Cortex of kidney (tissue), 1 donor: ENCODE data around the gene DGCR2.
"Not testable (repeated sequence)": the region's sequence is repeated elsewhere in the genome, so short reads cannot be mapped to it uniquely, and the experiment has no call there.

Experiments
- DNase-seq: peaks from one replicate; lab custom pipeline; 2025; lab: John Stamatoyannopoulos, UW

DGCR2 gene

GRCh38 chr22:19040391-19040861 is 81.8 kb downstream of the DGCR2 start:
- no peak for DNase-seq

DNA sequence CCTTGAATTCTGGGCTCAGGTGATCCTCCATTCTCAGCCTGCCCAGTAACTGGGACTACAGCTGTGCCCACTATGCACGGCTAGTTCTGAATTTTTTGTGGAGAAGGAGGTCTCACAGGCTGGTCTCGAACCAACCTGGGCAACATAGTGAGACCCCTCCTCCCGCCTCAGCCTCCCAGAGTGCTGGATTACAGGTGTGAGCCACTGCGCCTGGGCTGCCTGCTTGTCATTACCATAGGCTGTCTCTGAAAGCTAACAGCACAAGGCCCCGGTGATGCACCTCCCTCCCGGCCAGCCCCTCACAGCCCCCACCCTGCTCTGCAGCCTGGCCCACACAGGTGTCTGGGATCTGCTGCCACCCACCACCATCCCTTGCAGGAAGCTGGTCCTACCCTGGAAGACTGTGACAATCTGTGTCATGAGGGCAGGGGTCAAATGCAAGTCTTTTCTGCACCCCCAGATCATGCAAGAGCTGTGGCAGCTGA is 82.4 kb downstream of the DGCR2 start:
- DNase-seq: no peak

DNA sequence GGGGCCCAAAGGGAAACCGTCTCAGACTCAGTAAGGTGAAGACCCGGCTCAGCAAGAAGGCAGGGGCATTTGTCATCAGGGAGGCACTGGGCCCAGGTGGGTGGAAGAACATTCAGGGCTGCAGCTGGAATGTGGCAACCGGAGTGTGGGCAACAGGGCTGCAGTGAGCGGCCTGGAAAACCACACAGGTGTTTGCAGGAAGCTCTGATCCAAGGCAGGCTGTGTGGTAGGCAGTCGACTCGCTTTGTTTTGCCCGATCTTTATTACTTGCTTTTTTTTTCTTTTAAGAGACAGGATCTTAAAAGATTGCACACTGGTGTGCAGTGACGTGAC is 82.8 kb downstream of the DGCR2 start:
- DNase-seq: no peak

GRCh38 chr22:19038728-19039447 is 83.3 kb downstream of the DGCR2 start:
- DNase-seq: no peak

DNA sequence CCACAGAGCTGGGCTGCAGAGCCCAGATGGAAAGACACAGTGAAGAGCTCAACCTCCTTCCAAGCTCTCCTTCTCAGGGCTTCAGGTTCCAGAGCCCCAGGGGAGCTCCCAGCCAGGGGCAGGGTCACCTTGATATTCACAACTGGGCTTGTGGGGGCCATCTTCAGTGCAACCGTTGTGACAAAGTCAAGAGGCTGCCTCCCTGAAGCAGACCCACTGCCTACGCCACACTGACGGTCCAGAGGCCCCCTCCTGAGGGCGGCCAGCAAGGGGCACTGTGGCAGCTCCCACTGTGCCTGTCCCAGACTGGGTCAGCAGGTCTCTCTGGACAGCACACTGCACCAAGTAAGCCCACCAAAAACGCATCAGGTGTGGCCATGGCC is 84.1 kb downstream of the DGCR2 start:
- DNase-seq: no peak

DNA sequence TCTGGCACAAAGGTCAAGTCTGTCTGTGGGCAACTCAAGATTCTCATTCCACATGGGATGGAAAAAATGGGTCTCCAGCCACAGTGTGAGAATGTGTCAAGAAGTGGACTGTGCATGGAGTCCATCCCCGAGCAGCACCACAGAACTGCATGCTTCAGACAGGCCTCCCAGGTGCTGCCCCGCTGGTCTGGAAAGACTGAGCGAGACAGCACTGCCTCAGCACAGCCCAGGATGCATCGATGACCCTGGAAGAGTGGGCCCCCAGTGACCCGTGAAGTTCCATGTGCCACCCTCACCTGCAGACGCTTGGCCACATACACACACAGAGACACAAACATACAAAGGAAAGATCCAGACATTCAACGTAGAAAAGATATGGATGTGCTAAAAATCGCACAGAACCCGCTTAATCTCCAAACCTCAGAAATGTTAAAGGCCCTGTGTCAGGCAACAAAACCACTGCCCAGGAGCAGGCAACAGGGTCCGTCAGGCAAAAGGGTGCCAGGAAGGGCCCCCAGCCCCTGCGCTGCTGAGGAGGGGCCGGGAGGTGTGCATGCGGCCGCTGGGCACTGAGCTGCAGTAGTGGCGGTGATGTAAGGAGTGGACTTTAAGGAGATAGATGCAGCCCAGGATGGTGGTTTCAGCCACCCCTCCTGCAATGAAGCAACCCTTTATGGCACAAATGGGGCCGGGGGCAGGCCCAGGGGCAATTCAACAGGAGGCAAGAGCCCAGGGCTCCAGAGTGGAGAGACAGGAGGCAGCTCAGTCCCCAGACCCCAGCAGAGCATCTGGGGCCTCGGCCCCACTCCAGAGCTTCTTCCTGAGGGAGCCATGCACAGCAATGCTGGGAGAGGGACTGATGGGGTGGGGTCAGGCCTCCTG is 84.7 kb downstream of the DGCR2 start:
- DNase-seq: no peak

GRCh38 chr22:19036523-19037273 is 85.5 kb downstream of the DGCR2 start:
- DNase-seq: no peak

- DNase-seq: no peak
Observed at GRCh38 chr22:19036229-19036522, 86.0 kb downstream of the DGCR2 start.

DNA sequence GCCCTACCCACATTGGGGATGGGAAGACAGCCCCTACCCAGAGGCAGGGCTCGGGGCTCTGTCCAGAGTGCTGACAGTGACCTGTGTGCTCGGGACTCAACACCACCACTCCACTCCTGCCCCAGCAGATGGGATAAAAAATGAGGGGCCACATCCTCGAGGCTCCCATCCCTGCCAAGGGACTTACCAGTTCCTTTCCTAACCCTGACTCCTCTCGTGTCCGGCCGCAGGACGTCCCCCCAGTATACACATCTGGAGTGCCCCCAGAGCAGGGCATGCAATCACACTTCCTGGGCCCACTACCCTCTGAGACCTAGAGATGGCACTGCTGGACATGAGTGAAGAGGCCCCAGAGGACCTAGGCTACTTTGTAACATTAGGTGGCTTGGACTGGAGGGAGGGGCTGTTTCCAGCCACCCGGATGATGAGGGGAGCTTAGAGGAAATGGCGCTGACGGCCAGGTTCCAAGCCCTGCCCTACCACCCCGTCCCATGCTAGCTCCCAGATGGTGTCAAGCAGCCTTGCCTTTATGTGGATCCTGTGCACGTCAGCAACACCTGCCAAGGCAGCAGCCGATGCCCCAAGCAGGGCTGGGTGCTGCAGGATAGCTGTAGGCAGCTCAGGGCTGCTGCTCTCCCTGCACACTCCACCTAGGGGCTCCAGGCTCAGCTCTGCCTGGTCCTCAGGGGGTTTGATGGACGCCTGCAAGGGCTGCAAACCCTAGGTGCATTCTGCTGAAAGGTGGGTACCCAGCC is 86.6 kb downstream of the DGCR2 start:
- no peak for DNase-seq

- not testable (repeated sequence) for DNase-seq
Observed at GRCh38 chr22:19035126-19035473, 87.1 kb downstream of the DGCR2 start.

GRCh38 chr22:19034724-19035120 is 87.5 kb downstream of the DGCR2 start:
- not testable (repeated sequence) for DNase-seq

GRCh38 chr22:19034031-19034723 is 88.0 kb downstream of the DGCR2 start:
- not testable (repeated sequence) for DNase-seq

DNA sequence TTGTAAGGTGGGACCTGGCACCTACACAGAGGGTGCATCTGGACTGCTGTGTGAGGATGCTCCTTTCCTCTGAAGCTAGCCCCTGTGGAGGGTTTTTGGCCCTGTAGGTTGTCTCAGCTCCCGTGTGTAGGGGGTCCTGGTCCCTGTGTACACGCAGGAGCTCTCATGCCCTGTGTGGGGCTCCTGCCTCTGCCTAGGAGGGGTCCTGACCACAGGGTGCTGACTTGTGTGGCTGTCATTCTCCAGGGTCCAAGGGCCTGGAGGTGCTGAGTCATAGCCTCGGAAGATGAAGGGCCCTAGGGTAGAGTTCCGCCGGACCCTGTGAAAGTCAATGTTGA is 88.7 kb downstream of the DGCR2 start:
- DNase-seq: not testable (repeated sequence)

GRCh38 chr22:19032898-19033567 is 89.2 kb downstream of the DGCR2 start:
- DNase-seq: not testable (repeated sequence)

GRCh38 chr22:19032156-19032785 is 89.9 kb downstream of the DGCR2 start:
- DNase-seq: not testable (repeated sequence)

GRCh38 chr22:19030889-19031252 is 91.3 kb downstream of the DGCR2 start:
- not testable (repeated sequence) for DNase-seq

- not testable (repeated sequence) for DNase-seq
Observed at GRCh38 chr22:19030226-19030888, 91.9 kb downstream of the DGCR2 start.

DNA sequence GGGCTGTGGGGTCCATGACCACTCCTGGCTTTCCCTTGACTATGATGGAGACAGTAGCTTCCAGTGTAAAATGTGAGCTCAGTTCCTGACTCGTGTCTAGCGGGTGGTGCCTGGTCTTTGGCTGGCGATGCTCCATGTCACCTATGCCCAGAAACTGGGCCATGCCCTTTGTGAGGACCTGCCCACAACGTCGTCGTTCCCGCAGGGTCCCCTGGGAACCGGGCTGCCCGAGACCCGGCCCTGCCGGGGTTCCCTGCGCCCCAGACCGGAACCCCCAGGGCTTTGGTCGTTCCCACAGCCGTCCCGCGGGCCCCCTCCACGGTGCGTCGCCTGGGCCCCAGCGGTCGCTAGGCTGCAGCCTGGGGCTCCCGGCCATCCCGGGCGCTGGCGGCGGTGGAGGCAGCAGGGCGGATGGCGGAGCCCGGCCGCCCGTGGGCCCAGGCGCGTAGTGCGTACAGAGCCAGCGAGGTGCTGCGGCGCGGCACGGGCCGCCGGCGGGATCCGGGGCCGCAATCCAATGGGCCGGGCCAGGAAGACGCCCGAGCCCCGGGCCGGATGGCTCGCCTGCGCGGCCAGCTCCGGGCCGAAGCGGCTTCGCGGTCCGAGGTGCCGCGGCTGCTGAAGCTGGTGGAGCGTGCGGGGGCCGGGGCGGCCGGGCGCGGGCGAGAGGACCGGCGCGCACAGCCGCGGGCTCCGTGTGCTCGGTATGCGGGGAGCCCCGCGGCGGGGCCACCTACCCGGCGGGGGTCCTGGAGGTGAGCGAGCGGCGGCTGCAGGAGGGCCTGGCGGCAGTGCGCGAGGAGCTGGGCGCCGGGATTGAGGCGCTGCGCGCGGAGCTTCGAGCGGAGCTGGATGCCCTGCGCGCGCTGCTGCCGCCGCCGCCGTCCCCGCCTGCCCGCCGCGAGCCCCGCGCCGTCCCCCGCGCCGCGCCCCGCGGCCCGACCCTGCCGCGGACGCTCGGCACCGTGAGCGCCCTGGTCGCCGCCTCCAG is 92.8 kb downstream of the DGCR2 start:
- not testable (repeated sequence) for DNase-seq

DNA sequence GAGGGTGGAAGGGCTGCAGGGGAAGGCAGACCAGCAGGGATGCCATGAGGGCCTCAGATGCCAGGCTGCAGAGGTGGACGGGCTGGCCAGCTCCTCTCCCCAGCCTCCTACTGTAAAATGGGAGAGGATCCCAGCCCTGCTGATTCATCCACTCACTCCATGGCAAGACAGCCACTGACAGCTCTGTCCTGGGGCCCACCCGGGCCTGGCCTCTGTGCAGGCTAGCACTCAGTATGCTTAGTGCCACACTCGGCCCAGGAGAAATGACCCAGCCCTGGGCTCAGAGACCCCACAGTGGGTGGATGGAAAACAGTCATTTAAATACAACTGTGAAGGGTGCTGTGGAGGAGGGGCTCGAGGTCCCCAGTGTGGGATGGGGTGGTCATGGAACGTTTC is 94.2 kb downstream of the DGCR2 start:
- not testable (repeated sequence) for DNase-seq
